NCI-H510A treated with DMSO at 0.1 percent for 48 hours (cell line): ENCODE data around the gene SLC9C2.
"Not testable (repeated sequence)": the region's sequence is repeated elsewhere in the genome, so short reads cannot be mapped to it uniquely, and the experiment has no call there.

ENCODE experiments used
- DNase-seq: peaks from one replicate; lab custom pipeline; 2025; lab: John Stamatoyannopoulos, UW

The SLC9C2 gene

DNA sequence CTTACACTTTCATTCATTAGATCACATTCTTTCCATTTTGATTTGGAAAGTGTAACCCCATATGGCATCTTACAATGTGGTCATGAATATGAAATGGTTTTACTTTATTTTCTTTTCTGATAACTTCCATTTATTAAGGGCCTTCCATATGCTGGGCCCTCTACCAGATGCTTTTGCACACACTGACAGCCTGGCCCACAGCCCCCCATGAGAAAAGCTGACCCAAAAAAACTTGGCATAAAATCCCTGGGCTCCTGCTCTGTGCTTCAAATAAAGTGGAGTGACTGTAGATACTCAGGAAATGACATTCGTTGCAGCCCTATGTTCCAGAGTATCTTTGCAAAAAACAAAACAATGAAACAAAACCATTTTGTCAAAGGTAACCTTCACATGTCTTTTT is 76.9 kb downstream of the SLC9C2 start:
- DNase-seq, result no peak

GRCh38 chr1:173523329-173523728 is 79.5 kb downstream of the SLC9C2 start:
- DNase-seq, result no peak

GRCh38 chr1:173520799-173521198 is 82.1 kb downstream of the SLC9C2 start:
- DNase-seq, result no peak

DNA sequence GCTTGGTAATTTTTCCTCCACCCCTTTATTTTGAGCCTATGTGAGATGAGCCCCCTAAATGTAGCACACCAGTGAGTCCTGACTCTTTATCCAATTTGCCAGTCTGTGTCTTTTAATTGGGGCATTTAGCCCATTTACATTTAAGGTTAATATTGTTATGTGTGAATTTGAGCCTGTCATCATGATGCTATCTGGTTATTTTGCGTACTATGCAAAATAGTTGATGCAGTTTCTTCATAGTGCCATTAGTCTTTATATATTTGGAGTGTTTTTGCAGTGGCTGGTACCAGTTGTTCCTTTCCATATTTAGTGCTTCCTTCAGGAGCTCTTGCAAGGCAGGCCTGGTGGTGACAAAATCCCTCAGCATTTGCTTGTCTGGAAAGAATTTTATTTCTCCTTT is 88.4 kb downstream of the SLC9C2 start:
- not testable (repeated sequence) for DNase-seq

- no peak for DNase-seq
Measured at GRCh38 chr1:173509797-173510196, 93.1 kb downstream of the SLC9C2 start.

- no peak for DNase-seq
Measured at GRCh38 chr1:173508541-173508940, 94.3 kb downstream of the SLC9C2 start.

GRCh38 chr1:173507847-173508209 is 95.0 kb downstream of the SLC9C2 start:
- no peak for DNase-seq

- DNase-seq, result no peak
Measured at GRCh38 chr1:173507205-173507846, 95.5 kb downstream of the SLC9C2 start.

DNA sequence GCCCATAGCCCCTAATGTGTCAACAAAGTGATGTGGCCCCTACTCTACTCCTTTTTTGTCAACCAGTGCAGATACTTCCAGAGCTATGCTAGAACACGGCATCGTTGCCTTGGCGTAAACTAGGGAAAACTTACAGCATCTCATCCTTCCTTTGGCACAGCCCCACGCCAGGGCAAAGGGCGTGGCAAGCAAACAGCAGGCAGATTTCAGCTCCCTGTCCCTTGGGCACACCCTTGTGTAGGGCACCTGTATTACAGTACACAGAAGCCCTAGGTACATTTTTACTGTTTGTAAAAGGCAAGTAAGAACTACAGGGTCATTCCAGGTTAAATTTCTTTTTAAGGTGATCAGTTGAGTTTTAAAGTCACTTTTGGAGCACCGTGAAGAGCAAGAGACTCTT is 96.4 kb downstream of the SLC9C2 start:
- DNase-seq, result no peak

- DNase-seq, result no peak
Measured at GRCh38 chr1:173505391-173505790, 97.5 kb downstream of the SLC9C2 start.

DNA sequence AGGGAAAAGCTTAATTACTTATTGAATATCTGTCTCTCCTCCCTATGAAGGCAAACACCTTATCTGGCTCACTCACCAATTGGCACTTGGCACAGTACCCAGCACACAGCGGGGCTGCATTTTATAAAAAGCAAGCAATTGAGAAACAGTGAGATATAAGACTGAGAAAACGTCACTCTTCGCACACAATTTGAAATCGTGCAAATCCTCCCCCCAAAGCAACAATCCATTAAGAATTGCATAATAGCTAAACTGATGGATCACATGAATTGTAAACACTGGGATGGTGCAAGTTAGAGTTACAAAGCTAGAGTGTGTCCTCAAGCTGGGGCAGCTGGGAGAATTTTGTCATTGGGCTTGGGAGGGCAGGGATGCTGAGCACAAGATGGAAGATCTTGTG is 98.6 kb downstream of the SLC9C2 start:
- no peak for DNase-seq

- no peak for DNase-seq
Measured at GRCh38 chr1:173503391-173503790, 99.5 kb downstream of the SLC9C2 start.

- no peak for DNase-seq
Measured at GRCh38 chr1:173502104-173502503, 100.8 kb downstream of the SLC9C2 start.

- DNase-seq, result no peak
Measured at GRCh38 chr1:173499729-173500128, 103.1 kb downstream of the SLC9C2 start.

DNA sequence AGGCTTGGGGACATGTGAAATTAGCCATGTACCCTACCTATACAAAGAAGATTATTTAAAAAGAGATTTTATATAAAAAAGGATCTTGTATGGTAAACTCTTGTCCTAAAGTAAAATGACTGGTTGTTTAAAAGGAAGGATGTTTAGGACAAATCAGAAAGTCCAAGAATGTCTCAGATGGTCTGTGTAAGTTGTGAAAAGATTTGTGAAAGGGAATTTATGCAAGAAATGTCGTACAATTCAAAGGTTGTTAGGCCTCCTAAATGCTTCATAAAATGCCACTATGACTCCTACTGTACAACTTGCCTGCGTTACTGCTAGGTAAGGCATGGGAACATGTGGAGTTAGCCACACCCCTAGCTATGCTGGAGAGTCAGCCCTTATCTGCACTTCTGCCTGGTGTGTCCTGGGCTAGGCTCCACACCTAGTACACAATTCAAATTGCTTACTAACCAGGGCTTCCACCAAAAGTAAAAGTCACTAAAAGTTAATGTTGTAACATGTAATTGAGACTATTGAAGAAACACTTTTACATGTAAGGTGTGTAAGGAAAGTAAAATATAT is 106.0 kb downstream of the SLC9C2 start:
- DNase-seq, result no peak

GRCh38 chr1:173495609-173496267 is 107.1 kb downstream of the SLC9C2 start:
- DNase-seq, result no peak

GRCh38 chr1:173493125-173493524 is 109.7 kb downstream of the SLC9C2 start:
- DNase-seq, result not testable (repeated sequence)

DNA sequence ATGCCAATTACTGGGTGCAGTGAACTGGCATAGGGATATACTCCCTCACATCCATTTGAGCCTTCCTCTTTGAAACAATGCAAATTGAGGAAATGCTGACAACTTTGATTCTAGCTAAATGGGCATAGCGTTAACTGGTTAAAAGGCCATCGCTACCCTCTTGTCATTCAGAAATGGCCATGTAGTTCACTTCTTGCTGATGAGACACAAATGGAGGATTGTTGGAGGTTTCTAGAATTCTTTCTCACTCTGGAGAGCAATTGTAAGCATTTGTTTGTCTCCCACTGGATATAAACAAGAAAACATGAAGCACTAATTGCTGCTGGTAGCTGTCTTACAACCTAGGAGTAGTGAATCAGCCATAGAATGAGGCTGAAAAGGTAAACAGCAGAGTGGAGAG is 111.4 kb downstream of the SLC9C2 start:
- DNase-seq, result no peak

DNA sequence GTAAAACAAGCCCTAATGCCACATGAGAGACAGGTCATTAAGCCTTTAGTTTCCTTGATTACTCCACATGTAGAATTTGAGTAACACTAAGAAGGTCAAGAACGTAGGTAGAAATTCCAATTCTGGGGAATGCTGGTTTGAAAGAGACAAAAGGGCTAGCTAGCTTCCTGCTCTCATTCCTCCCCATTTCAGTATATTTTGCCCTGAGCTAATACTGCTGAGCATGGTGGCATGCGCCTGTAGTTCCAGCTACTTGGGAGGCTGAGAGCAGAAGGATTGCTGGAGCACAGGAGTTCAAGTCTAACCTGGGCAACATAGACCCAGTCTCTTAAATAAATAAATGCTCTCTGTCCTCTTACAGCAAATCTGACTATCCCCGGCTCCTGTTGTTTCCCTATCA is 112.9 kb downstream of the SLC9C2 start:
- DNase-seq, result no peak

- DNase-seq, result no peak
Measured at GRCh38 chr1:173489149-173489600, 113.7 kb downstream of the SLC9C2 start.

DNA sequence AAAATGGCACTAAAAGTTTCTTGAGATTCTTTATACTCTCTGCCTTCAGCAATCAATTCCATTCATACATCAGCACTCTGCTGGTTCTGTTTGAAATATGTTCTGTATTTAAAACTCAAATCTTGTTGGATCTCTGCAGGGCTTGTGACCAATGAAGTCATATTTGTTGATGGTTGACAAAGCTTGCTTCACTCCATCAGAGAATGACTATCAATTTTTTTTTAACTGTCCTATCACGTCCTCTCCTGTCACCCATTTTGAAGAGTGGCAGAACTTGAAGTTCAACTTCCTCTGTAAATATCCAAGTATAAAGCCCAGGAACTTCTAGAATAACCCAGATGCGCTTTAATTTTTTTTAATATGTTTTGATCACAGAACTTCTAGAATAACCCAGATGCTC is 114.9 kb downstream of the SLC9C2 start:
- no peak for DNase-seq

DNA sequence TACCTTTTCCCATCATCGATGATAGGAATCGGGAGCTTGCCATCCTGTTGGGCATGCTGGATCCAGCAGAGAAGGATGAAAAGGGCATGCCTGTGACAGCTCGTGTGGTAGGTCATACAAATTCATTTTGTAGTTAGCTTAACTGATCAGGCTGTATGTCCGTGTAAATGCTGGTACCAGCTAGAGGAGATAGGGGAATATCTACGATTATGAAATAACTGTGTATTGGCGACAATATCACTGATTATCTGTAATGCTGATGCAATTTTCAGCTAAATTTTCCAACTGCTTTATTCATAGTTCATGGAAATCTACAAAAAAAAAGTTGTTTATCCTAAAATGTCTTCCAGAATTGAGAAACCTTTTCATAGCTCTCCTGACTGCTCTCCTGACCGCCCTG is 117.5 kb downstream of the SLC9C2 start:
- DNase-seq, result no peak

GRCh38 chr1:173484276-173484675 is 118.6 kb downstream of the SLC9C2 start:
- DNase-seq, result no peak

- DNase-seq, result no peak
Measured at GRCh38 chr1:173482683-173483082, 120.2 kb downstream of the SLC9C2 start.
